Measurements from ENCODE around the gene ZBTB20.

GRCh38 chr3:114824014-114824413, 323.1 kb downstream of the ZBTB20 start:
- TF ChIP-seq ARNTL (CRISPR knock-in tag; IDR thresholded peaks at IDR 0.05; ENCODE audit: borderline replicate concordance, low read depth) (no peak), CREB5 (CRISPR knock-in tag; IDR thresholded peaks at IDR 0.05; ENCODE audit: low read depth) (no peak), ZFP3 (CRISPR knock-in tag; IDR thresholded peaks at IDR 0.05) (no peak), PATZ1 (CRISPR knock-in tag; IDR thresholded peaks at IDR 0.05; ENCODE audit: borderline replicate concordance) (no peak), SNAI2 (CRISPR knock-in tag; IDR thresholded peaks at IDR 0.05) (no peak), GLIS3 (CRISPR knock-in tag; IDR thresholded peaks at IDR 0.05) (no peak), ZFP30 (CRISPR knock-in tag; IDR thresholded peaks at IDR 0.05) (no peak), ZNF8 (CRISPR knock-in tag; IDR thresholded peaks at IDR 0.05) (no peak), ZC3H10 (CRISPR knock-in tag; IDR thresholded peaks at IDR 0.05) (no peak), POU6F1 (CRISPR knock-in tag; IDR thresholded peaks at IDR 0.05; ENCODE audit: borderline replicate concordance, low read depth) (no peak)

All from SK-N-SH treated with all-trans-retinoic acid at 6 μM for 48 hours (cell line).